ENCODE data around the gene DQX1.
"Not testable (repeated sequence)": the region's sequence is repeated elsewhere in the genome, so short reads cannot be mapped to it uniquely, and the experiment has no call there.

The DQX1 gene

GRCh38 chr2:74525717-74526648 is at the start of gene DQX1:
Gene DQX1, minus strand, starts transcription at chr2:74526231. Its CDS starts 502 bp downstream, at chr2:74525729.
- in situ Hi-C loops (cut with MboI; ENCODE audit: low sequenced_read_pairs) = no loop called here

DNA sequence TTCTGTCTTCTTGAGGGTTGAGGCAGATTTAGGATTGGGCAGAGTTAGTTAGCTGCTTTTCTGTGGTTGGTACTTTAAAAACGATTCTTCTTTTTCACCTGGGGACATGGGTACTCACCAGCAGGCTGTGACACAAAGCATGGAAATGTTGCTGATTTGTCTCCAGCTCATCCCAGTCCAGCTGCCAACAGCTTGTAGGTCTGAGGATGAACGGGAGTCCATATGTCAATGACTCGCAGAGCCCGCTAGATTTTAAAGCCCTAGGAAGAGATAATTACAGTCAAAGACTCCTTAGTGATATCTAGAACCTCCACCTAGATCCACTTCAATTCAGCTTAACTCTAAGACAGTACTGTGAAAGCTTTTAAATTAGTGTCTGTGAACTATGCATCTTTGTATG is 49.3 kb upstream of the DQX1 start:
- in situ Hi-C loops (cut with MboI; ENCODE audit: low sequenced_read_pairs) = no loop called here

DNA sequence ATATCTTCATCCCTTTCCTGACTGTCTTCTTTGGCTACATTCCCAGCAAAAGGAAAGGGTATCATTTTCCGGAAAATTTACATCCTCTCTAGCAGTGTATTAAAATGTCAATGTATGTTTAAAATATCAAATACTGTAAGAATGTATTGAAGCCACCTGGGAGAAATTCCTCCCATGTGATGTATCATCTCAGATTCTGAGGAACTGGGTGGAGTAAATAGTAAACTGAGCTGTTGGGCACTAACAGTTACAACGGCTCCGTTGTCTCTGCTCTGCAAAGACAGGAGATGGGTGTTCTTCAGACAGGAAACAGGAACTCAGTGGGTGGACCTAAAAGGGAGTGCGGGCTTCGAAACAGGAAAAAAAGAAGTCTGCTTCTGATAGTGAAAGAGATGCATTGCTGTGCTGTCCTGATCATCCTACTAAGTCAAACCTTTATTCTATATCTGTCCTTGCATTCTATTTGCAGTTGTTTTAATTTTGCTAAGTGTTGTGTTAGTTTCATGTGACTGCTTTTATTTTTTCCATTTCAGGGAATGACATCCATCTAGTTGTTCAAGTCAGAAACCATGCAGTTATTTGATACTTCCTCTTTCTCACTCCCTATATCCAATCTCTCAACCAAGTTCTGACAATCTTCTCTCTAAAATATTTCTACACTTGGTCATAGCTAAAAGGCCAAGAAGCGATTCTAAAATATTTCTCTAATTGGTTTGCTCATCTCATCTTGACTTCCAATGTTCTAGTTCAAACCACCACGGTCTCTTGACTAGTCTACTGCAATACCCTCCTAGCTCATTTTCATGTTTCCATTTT is 47.9 kb upstream of the DQX1 start:
- in situ Hi-C loops (cut with MboI; ENCODE audit: low sequenced_read_pairs) = no loop called here

DNA sequence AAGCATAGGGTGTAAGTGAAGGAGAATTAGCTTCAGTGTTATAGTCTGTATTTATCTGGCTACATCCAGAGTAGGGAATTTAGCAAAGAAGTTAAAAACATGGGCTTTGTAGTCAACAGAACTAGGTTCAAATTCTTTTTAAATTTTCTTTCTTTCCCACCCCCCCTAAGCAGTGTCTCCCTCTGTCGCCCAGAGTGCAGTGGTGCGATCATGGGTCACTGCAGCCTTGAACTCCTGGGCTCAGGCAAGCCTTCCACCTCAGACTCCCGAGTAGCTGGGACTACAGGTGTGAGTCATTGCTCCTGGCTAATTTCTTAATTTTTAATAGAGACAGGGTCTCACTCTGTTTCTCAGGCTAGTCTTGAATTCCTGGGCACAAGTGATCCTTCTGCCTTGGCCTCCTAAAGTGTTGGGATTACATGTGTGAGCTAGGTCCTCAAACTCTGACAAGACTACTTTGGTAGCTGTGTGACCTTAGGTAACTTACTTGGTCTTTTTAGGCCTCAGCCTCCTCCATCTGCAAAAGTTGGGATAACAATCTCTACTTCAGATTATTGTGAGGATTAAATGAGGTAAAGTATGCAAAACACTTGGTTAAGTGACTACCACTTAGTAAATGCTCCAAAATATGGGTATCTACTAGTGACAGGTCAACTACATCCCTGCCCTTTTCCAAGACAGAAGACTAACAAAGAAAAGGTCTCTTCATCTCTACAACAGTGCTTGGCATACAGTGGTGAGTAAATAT is 46.3 kb upstream of the DQX1 start:
- in situ Hi-C loops (cut with MboI; ENCODE audit: low sequenced_read_pairs) = no loop called here

DNA sequence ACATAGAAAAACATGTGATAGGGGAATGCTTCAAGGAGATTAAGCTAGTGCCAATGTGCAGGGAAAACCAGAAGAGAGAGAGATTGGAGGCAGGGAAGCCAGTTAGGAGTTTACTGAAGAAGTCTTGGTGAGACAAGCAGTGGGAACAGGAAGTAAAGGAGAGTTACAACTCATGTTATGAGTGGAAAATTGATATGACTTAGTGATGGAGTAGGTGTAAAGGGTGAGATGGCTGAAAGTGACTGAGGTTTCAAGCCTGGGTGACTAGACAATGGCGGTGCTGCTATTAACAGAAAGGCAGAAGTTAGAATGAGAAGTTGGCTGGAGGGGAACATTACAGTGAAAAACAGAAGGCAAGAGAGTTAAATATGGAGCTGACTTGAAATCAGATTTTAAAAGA is 45.0 kb upstream of the DQX1 start:
- in situ Hi-C loops (cut with MboI; ENCODE audit: low sequenced_read_pairs) = no loop called here

DNA sequence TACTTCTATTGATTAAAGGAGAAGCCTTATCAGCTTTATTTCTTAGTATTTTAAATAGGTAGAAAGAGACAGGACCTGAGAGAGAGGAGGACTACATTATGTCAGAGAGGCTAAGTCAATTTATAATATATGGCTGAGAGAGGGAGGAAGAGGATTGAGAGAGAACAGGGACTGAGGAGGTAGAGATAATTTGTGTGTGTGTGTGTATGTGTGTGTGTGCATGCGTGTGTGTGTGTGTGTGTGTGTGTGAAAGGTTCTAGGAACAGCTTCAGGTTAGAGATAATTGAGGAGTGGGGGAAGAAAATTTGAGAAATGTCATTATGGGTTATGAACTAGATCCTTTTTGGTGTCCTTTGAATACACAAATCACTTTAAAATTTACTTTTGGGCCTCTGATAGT is 43.7 kb upstream of the DQX1 start:
- in situ Hi-C loops (cut with MboI; ENCODE audit: low sequenced_read_pairs) = no loop called here

GRCh38 chr2:74567881-74568280 is 41.9 kb upstream of the DQX1 start:
- in situ Hi-C loops (cut with MboI; ENCODE audit: low sequenced_read_pairs) = no loop called here

DNA sequence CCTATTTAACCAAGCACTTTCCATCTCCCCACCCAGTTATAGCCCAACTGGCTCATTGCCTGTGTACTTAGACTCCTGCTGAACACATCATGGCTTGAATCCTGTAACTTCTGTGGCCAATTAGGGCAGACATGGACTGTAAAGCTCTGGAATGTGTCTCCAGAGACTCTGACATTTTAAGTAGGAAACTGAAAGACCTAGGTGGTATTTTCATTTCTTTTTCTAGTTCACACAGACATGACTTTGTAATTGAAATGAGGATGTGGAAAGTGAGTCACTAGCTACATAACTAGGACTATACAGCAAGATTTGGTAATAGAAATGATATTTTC is 40.7 kb upstream of the DQX1 start:
- in situ Hi-C loops (cut with MboI; ENCODE audit: low sequenced_read_pairs) = no loop called here

DNA sequence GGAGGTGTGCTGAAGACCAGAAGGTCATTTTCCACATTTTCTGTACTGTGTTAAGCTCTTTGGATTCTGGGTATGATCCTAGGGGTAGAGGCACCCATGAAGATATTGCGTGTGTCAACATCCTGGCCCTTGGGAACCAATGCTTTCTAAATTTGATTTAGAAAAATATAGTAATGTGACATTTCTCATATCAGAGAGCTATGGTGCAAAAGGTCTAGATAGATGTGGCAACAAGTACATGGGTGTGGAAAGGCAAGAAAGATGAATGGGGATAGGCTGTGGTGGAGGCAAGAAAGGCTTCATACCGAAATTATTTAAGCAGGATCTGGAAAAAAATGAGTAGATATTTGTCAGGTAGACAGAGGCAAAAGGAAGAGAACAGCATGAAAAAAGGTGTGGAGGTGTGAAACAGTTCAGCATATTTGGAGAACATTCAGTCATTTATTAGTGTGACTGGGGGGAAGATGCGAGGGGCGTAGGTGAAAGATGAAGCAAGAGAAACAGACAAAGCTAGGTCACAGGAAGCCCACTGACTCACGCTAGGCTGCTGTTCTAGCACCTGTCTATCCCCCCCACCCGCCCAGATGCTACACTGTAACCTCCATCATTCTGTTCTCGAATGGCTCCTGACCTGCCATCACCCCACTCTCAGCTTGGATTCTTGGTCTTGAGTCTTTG is 40.2 kb upstream of the DQX1 start:
- in situ Hi-C loops (cut with MboI; ENCODE audit: low sequenced_read_pairs) = no loop called here

GRCh38 chr2:74564222-74564621 is 38.2 kb upstream of the DQX1 start:
- in situ Hi-C loops (cut with MboI; ENCODE audit: low sequenced_read_pairs) = no loop called here

DNA sequence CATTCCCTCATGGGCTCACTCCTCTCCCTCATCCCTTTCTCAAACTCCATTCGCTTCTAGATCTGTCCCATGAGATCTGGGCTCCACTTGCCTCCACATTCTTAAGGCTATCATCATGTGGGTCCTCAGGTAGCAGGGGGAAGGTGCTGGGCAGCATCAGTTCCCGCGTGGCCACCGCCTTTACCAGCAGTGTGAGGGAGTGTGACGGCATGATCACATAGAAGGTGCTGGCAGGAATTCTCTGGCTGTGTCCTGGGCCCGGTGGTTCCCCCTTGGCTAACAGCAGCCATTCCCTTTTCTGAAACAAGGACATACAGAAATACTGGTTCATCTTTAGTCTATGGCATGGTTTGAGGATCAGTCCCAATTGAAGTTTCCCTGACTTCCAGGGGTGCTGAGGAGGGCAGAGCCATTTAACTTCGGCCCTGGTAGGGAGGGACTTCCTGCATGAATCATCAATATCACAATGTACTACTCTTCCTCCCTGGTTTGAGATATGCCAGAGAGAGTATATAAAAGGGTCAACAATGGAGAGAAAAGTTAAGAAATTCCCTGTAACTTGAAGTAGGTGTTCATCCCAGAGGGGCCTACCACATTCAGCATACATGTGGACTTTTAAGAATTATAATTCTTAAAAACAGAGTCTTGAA is 36.2 kb upstream of the DQX1 start:
- in situ Hi-C loops (cut with MboI; ENCODE audit: low sequenced_read_pairs) = no loop called here

DNA sequence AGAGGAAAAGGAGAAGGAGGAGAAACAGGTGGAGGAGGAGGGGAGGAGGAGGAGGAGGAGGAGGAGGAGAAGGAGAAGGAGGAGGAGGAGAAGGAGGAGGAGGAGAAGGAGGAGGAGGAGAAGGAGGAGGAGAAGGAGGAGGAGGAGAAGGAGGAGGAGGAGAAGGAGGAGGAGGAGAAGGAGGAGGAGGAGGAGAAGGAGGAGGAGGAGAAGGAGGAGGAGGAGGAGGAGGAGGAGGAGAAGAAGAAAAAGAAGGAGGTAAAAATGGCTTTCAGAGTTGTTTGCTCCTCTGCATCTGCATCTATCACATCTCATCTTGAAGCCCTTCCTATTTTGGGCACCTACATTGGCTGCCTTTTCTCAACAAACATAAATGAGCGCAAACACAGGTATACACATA is 35.0 kb upstream of the DQX1 start:
- in situ Hi-C loops (cut with MboI; ENCODE audit: low sequenced_read_pairs) = not testable (repeated sequence)

- in situ Hi-C loops (cut with MboI; ENCODE audit: low sequenced_read_pairs) = no loop called here
Measured at GRCh38 chr2:74560591-74560990, 34.6 kb upstream of the DQX1 start.

GRCh38 chr2:74559912-74560311 is 33.9 kb upstream of the DQX1 start:
- in situ Hi-C loops (cut with MboI; ENCODE audit: low sequenced_read_pairs) = no loop called here

- in situ Hi-C loops (cut with MboI; ENCODE audit: low sequenced_read_pairs) = no loop called here
Measured at GRCh38 chr2:74558284-74559230, 32.5 kb upstream of the DQX1 start.

DNA sequence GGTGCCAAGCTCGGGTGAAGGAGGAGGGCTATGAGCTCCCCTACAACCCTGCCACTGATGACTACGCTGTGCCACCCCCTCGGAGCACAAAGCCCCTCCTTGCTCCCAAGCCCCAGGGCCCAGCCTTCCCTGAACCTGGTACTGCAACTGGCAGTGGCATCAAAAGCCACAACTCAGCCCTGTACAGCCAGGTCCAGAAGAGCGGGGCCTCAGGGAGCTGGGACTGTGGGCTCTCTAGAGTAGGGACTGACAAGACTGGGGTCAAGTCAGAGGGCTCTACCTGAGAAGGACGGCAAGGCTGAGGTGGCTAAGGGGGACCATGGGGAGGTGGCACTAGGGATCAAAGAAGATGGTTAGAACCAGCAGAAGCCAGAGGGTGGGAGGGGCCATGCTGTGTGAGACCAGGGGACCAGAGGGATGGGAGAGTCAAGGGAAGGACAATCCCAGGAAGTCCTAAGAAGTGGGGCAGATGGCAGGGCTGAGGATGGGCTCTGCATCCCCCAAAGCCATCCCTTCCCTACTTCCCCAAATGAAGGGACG is 30.9 kb upstream of the DQX1 start:
- in situ Hi-C loops (cut with MboI; ENCODE audit: low sequenced_read_pairs) = no loop called here

DNA sequence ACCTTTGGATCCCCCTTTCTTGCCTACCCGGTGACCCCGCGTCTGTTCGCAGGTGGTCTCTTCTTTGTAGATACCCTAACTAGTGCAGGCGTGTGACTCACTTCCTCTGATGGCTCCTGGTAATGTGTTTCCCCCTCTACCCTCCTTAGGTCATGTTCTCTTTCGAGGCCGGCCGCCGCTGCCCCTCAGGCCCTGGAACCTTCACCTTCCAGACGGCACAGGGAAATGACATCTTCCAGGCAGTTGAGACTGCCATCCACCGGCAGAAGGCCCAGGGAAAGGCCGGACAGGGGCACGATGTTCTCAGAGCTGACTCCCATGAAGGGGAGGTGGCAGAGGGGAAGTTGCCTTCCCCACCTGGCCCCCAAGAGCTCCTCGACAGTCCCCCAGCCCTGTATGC is 30.1 kb upstream of the DQX1 start:
- in situ Hi-C loops (cut with MboI; ENCODE audit: low sequenced_read_pairs) = no loop called here

- in situ Hi-C loops (cut with MboI; ENCODE audit: low sequenced_read_pairs) = no loop called here
Measured at GRCh38 chr2:74555610-74556103, 29.6 kb upstream of the DQX1 start.
